IPS-15b (cell line): Measurements from ENCODE around the gene ASXL2.

Experiments
- H3K27me3 ChIP-seq: one replicate; pipeline ENCODE4 v1.6.1; 2013; ENCODE audit warnings: low read length; ENCODE audit not compliant: control insufficient read depth, insufficient read depth
- H3K36me3 ChIP-seq: one replicate; pipeline ENCODE4 v1.6.1; 2013; ENCODE audit warnings: low read length; ENCODE audit not compliant: control insufficient read depth, insufficient read depth
- H3K4me1 ChIP-seq: one replicate; pipeline ENCODE4 v1.6.1; 2013; ENCODE audit warnings: mild to moderate bottlenecking, low read length; ENCODE audit not compliant: control insufficient read depth, insufficient read depth
- H3K4me3 ChIP-seq: one replicate; pipeline ENCODE4 v1.5.1; 2013; ENCODE audit warnings: low read depth, low read length
- H3K9ac ChIP-seq: one replicate; pipeline ENCODE4 v1.6.1; 2013; ENCODE audit warnings: low read depth, mild to moderate bottlenecking, low read length
- H3K9me3 ChIP-seq: one replicate; pipeline ENCODE4 v1.6.1; 2013; ENCODE audit warnings: mild to moderate bottlenecking, low read length; ENCODE audit not compliant: control insufficient read depth, insufficient read depth

ASXL2 gene

DNA sequence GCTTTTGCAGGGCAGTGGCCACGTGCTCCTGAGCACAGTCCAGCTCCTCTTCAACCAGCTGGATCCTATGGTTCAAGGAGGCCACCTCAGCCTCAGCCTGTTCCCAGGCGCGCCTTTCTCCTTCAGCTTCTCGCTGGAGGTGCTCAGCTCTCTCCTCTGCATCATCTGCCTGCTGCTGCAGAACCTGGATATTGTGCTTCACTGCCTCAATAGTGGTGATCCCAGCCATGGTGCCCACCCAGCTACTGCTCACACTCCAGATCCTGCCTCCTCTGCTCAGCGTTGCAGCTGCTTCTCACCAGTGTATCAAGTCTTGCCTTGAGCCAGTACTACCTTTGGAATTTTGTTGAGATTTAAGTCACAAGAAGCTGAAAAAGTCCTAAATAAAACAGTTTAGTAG lies 67.9 kb downstream of the ASXL2 start:
- Histone ChIP-seq H3K9me3 (no peaks in the 10 kb centered on the region), H3K4me3 (no peak overlapping the region), H3K9ac (no peak overlapping the region), H3K27me3 (no peaks in the 10 kb centered on the region), H3K36me3 (no peaks in the 10 kb centered on the region), H3K4me1 (no peaks in the 10 kb centered on the region)

- H3K9me3 ChIP-seq, result no peaks in the 10 kb centered on the region
- no peaks in the 10 kb centered on the region for H3K27me3 ChIP-seq
- no peak overlapping the region for H3K9ac ChIP-seq
- H3K4me3 ChIP-seq, result no peak overlapping the region
- no peaks in the 10 kb centered on the region for H3K4me1 ChIP-seq
- no peaks in the 10 kb centered on the region for H3K36me3 ChIP-seq
Measured at GRCh38 chr2:25809646-25810045, 68.6 kb downstream of the ASXL2 start.

GRCh38 chr2:25808006-25808383 lies 70.3 kb downstream of the ASXL2 start:
- no peak overlapping the region for H3K4me3 ChIP-seq
- H3K27me3 ChIP-seq, result no peaks in the 10 kb centered on the region
- no peak overlapping the region for H3K9ac ChIP-seq
- H3K36me3 ChIP-seq, result no peaks in the 10 kb centered on the region
- H3K4me1 ChIP-seq, result no peaks in the 10 kb centered on the region
- H3K9me3 ChIP-seq, result no peaks in the 10 kb centered on the region

DNA sequence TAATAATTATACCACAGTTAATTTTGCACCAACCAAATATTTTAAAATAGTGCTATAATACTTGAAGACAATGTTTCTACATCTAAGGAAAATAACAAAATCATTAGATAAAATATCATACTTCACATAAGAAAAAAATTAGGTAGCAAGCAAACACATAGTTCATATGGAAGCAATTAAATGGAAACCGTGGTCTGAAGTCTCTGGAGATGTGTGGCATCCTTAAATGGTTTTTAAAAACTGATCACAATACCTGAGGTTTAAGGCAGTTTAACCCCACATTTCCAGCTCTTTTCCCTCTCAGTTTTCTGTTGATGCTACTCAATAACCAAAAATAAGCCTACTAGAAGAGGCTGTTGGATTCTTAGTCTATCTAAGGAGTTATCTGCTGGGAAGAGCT lies 71.3 kb downstream of the ASXL2 start:
- Histone ChIP-seq H3K4me3 (no peak overlapping the region), H3K9me3 (no peaks in the 10 kb centered on the region), H3K9ac (no peak overlapping the region), H3K27me3 (no peaks in the 10 kb centered on the region), H3K4me1 (no peaks in the 10 kb centered on the region), H3K36me3 (no peaks in the 10 kb centered on the region)

DNA sequence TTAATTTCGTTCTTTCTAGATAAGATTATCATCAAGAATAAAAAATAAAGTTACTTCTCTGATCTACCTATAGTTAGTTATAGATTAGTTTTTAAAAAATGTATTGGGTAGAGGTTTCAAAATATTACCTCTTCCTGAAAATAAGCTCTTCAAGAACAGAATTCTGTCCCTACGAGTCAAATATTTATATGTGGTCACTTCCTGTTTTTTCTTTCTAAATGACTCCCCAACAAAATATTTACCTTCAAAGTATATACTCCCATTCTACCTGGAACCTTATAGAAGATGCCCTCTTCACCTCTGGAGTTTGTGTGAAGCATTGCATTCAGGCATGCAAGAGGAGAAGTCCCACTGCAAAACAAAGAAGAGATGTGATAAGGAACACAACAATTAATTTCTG lies 72.3 kb downstream of the ASXL2 start:
- no peaks in the 10 kb centered on the region for H3K4me1 ChIP-seq
- H3K9ac ChIP-seq, result no peak overlapping the region
- H3K9me3 ChIP-seq, result no peaks in the 10 kb centered on the region
- H3K4me3 ChIP-seq, result no peak overlapping the region
- no peaks in the 10 kb centered on the region for H3K36me3 ChIP-seq
- no peaks in the 10 kb centered on the region for H3K27me3 ChIP-seq

DNA sequence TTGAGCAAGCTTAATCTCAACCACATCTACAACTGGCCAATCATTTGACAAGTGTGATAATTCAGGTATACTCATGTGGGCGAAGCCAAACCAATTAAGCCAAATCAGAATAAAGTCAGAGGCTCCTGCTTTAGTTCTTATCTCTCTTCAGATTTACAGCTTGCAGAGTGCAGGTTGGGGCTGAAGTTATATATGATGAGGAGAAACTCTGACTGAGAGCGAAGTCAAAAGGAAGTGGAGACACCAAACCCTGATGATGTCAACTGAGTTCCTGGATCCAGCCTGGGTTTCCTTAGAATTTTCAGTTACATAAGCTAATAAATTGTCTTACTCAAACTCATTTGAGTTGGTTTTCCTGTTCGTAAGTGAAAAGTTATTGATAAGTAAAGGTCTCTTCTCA lies 73.9 kb downstream of the ASXL2 start:
- Histone ChIP-seq H3K4me3 (no peak overlapping the region), H3K9me3 (no peaks in the 10 kb centered on the region)

DNA sequence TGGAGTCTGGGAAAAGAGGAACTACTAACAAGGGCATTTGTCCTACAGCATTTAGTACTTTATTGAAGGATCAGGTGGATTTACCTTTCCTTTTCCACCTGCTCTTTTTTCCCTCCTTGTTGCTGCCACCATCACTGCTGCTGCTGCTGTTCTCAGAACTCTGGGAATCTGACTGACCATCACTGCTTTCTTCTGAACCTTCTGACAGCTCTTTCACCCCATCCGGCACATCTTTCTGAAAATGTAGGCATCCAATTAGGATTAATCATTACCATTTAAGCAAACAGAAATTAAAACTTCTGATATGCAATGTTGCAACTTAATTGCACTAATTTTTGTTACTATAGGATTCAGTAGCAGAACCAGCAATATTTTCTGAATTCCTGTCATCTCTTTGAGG lies 79.0 kb downstream of the ASXL2 start:
- H3K27me3 ChIP-seq, result no peaks in the 10 kb centered on the region
- H3K9me3 ChIP-seq, result no peaks in the 10 kb centered on the region
- H3K36me3 ChIP-seq, result no peaks in the 10 kb centered on the region
- H3K9ac ChIP-seq, result no peak overlapping the region
- H3K4me1 ChIP-seq, result no peaks in the 10 kb centered on the region
- H3K4me3 ChIP-seq, result no peak overlapping the region

More for the DNA sequence above, 73.9 kb downstream of the ASXL2 start:
- no peaks in the 10 kb centered on the region for H3K4me1 ChIP-seq
- H3K9ac ChIP-seq, result no peak overlapping the region
- no peaks in the 10 kb centered on the region for H3K36me3 ChIP-seq
- no peaks in the 10 kb centered on the region for H3K27me3 ChIP-seq

GRCh38 chr2:25797620-25798488 lies 80.4 kb downstream of the ASXL2 start:
- no peaks in the 10 kb centered on the region for H3K27me3 ChIP-seq
- no peak overlapping the region for H3K4me3 ChIP-seq
- H3K4me1 ChIP-seq, result no peaks in the 10 kb centered on the region
- no peaks in the 10 kb centered on the region for H3K9me3 ChIP-seq
- H3K9ac ChIP-seq, result no peak overlapping the region
- H3K36me3 ChIP-seq, result no peaks in the 10 kb centered on the region

- no peaks in the 10 kb centered on the region for H3K36me3 ChIP-seq
- H3K4me3 ChIP-seq, result no peak overlapping the region
- H3K9ac ChIP-seq, result no peak overlapping the region
- H3K9me3 ChIP-seq, result no peaks in the 10 kb centered on the region
- H3K4me1 ChIP-seq, result no peaks in the 10 kb centered on the region
- H3K27me3 ChIP-seq, result no peaks in the 10 kb centered on the region
Measured at GRCh38 chr2:25794544-25795276, 83.6 kb downstream of the ASXL2 start.

GRCh38 chr2:25790074-25790790 lies 88.1 kb downstream of the ASXL2 start:
- no peak overlapping the region for H3K4me3 ChIP-seq
- H3K27me3 ChIP-seq, result no peaks in the 10 kb centered on the region
- no peak overlapping the region for H3K9ac ChIP-seq
- H3K36me3 ChIP-seq, result no peaks in the 10 kb centered on the region
- H3K9me3 ChIP-seq, result no peaks in the 10 kb centered on the region
- no peaks in the 10 kb centered on the region for H3K4me1 ChIP-seq

DNA sequence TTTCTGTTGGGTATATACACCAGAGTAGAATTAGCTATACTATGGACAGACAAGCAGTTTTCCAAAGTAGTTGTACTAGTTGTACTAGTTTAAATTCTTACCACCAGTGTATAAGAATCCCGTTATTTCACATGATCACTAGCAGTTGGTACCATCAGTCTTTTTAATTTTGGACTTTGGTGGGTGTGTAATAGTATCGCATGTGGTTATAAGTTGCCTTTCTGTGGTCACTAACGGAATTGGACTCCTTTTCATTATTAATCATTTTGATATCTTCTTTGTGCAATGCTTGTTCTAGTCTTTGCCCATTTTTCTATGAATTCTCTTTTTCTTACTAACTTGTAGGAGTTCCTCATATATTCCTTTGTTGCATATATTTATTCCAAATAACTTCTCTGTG lies 89.8 kb downstream of the ASXL2 start:
- H3K4me1 ChIP-seq, result no peaks in the 10 kb centered on the region
- no peak overlapping the region for H3K4me3 ChIP-seq
- H3K36me3 ChIP-seq, result no peaks in the 10 kb centered on the region
- no peaks in the 10 kb centered on the region for H3K9me3 ChIP-seq
- no peaks in the 10 kb centered on the region for H3K27me3 ChIP-seq
- H3K9ac ChIP-seq, result no peak overlapping the region
